ENCODE measurements around the gene RSPO4.

- TF ChIP-seq CTCF (IDR thresholded peaks at IDR 0.05) (no peak), POLR2A (IDR thresholded peaks at IDR 0.05) (no peak)
Observed at GRCh38 chr20:1029980-1030379, 27.9 kb upstream of the RSPO4 start.

All from right lobe of liver (tissue), 4 donors.